Measurements from ENCODE around the gene GPX2.

DNA sequence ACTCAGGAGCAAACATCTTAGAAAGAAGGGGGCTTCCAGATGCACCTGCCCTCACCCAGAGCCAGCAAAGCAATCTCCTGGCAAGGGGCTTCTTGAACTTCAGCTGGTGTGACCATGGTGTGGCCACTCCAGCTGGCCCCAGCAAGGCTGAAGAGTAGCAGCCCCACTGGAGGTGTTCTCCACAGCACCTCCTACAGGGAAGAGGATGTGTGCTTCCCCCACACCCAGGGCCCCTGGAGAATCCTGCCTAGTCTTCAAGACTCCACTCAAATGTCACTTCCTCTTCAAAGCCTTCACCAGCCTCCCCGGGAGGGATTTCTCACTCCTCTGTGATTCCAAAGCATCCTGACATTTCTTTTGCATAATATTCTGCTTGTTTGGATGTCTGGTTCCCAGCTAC lies 21.1 kb upstream of the GPX2 start:
- no peak for TF ChIP-seq EZH2phosphoT487 (IDR thresholded peaks at IDR 0.05)
- TF ChIP-seq, protein P1, sequence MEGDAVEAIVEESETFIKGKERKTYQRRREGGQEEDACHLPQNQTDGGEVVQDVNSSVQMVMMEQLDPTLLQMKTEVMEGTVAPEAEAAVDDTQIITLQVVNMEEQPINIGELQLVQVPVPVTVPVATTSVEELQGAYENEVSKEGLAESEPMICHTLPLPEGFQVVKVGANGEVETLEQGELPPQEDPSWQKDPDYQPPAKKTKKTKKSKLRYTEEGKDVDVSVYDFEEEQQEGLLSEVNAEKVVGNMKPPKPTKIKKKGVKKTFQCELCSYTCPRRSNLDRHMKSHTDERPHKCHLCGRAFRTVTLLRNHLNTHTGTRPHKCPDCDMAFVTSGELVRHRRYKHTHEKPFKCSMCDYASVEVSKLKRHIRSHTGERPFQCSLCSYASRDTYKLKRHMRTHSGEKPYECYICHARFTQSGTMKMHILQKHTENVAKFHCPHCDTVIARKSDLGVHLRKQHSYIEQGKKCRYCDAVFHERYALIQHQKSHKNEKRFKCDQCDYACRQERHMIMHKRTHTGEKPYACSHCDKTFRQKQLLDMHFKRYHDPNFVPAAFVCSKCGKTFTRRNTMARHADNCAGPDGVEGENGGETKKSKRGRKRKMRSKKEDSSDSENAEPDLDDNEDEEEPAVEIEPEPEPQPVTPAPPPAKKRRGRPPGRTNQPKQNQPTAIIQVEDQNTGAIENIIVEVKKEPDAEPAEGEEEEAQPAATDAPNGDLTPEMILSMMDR (IDR thresholded peaks at IDR 0.05) = no peak
